Measurements from ENCODE around the gene GM2A.

DNA sequence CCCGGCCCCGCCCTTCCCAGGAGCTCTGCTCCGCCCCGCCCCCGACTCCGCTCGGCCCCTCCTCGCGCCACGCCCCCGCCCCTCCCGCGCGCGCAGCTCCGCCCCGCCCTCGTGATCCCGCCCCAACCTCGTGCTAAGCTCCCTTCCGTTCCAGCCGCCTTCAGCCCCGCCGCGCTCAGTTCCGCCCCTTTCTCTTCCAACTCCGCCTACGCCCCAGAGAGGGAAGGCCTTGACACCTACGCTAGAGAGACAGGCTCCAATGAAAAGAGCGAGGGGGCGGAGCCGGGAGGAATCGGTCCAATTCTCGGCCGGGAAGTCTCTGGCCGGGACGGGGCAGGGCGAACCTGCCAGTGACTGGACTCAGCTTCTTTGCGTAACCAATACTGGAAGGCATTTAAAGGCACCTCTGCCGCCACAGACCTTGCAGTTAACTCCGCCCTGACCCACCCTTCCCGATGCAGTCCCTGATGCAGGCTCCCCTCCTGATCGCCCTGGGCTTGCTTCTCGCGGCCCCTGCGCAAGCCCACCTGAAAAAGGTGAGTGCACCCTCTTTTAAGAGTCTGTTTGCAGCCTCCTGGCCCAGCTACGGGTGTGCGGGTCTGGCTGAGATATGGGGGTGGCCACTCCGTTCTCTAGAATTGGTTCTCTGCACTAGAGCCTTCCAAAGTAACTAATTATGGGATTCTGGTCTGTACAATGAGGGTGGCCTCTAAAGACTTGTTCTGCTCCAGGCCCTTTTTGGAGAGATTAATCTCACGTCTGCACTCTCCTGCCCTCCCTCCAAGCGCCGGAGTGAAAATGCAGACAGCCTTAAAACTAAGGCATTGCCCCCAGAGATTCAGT, at the start of gene GM2A:
- no peak for TF ChIP-seq FOXA1 (IDR thresholded peaks at IDR 0.05)
- no peak for TF ChIP-seq SUZ12 (IDR thresholded peaks at IDR 0.05)
- no peak for TF ChIP-seq TARDBP (IDR thresholded peaks at IDR 0.05)
- TF ChIP-seq SP1 (IDR thresholded peaks at IDR 0.05): no peak
- 0 out of 2 replicates have a peak, but pooled peaks have one; percentile 29 for TF ChIP-seq HDGF (IDR thresholded peaks at IDR 0.05; ENCODE audit: borderline replicate concordance)
- TF ChIP-seq ELF4 (IDR thresholded peaks at IDR 0.05): no peak

Data from HEK293T (cell line).